LNCaP clone FGC (cell line): ENCODE data around the gene VDAC1.
A peak's percentile ranks its signal among the peaks of the same experiment; 100 is the strongest.

Experiments
- DNase-seq: peaks from one replicate; pipeline ENCODE4 v3.0.0-alpha.2; 2011; ENCODE audit warnings: low read depth
- H3K4me3 ChIP-seq: 2 replicates; pipeline ENCODE4 v1.5.1; 2011; ENCODE audit warnings: mild to moderate bottlenecking, low read depth, low read length, control low read depth
- TF ChIP-seq, protein P1 (sequence below): IDR thresholded peaks from 2 replicates; pipeline ENCODE4 v1.5.1; 2012; ENCODE audit warnings: mild to moderate bottlenecking; ENCODE audit not compliant: control insufficient read depth, insufficient read depth; ENCODE audit errors: extremely low read depth

Gene VDAC1

GRCh38 chr5:134000696-134001453 is 3.9 kb downstream of the VDAC1 start:
- DNase-seq, result no peak
- no peak overlapping the region for H3K4me3 ChIP-seq
- TF ChIP-seq, protein P1, sequence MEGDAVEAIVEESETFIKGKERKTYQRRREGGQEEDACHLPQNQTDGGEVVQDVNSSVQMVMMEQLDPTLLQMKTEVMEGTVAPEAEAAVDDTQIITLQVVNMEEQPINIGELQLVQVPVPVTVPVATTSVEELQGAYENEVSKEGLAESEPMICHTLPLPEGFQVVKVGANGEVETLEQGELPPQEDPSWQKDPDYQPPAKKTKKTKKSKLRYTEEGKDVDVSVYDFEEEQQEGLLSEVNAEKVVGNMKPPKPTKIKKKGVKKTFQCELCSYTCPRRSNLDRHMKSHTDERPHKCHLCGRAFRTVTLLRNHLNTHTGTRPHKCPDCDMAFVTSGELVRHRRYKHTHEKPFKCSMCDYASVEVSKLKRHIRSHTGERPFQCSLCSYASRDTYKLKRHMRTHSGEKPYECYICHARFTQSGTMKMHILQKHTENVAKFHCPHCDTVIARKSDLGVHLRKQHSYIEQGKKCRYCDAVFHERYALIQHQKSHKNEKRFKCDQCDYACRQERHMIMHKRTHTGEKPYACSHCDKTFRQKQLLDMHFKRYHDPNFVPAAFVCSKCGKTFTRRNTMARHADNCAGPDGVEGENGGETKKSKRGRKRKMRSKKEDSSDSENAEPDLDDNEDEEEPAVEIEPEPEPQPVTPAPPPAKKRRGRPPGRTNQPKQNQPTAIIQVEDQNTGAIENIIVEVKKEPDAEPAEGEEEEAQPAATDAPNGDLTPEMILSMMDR, result no peak

GRCh38 chr5:134000091-134000511 is 4.7 kb downstream of the VDAC1 start:
- no peak overlapping the region for H3K4me3 ChIP-seq
- DNase-seq, result no peak
- TF ChIP-seq, protein P1, result no peak

GRCh38 chr5:133998807-133999206 is 6.0 kb downstream of the VDAC1 start:
- no peak overlapping the region for H3K4me3 ChIP-seq
- DNase-seq, result no peak
- TF ChIP-seq, protein P1, result no peak

DNA sequence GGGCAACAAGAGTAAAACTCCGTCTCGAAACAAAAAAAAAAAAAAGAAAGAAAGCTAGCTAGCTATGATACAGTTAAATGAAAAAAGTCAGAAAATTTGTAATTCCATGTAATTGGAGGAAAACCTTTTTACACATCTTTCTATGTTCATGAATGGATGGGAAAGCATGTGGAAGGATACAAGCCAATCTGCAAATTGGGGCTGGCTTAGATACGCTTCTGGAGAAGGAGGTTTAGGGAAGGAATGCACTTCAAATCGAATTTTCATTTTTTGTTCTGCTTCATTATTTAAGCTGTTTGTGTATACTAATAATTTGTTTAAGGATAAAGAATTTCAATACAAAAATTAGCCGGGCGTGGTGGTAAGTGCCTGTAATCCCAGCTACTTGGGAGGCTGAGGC is 6.7 kb downstream of the VDAC1 start:
- H3K4me3 ChIP-seq, result no peak overlapping the region
- TF ChIP-seq, protein P1, result no peak
- no peak for DNase-seq

GRCh38 chr5:133996683-133997252 is 8.0 kb downstream of the VDAC1 start:
- H3K4me3 ChIP-seq, result no peak overlapping the region
- no peak for DNase-seq
- TF ChIP-seq, protein P1, result peak; percentile 15; the same call in 1 of the 2 replicates

- TF ChIP-seq, protein P1, result no peak
- DNase-seq, result no peak
- H3K4me3 ChIP-seq, result no peak overlapping the region
Observed at GRCh38 chr5:133995883-133996563, 8.8 kb downstream of the VDAC1 start.
